Loucy (cell line): ENCODE measurements around the gene TGM2.

Experiments
- H2AFZ ChIP-seq: fragments of 200-600 bp; sonication (generic); 2 replicates; pipeline ENCODE4 v1.6.0; 2016; ENCODE audit warnings: antibody characterized with exemption, mild to moderate bottlenecking, low read length, moderate library complexity
- H3F3A ChIP-seq: fragments of 200-600 bp; 2 replicates; pipeline ENCODE4 v1.6.0; 2016; ENCODE audit warnings: antibody characterized with exemption, low read depth, mild to moderate bottlenecking
- H3K27me3 ChIP-seq: fragments of 200-600 bp; sonication (generic); 2 replicates; pipeline ENCODE4 v1.6.1; 2014; ENCODE audit warnings: low read length, mild to moderate bottlenecking; ENCODE audit not compliant: insufficient read depth, poor library complexity, severe bottlenecking
- H3K36me3 ChIP-seq: fragments of 200-600 bp; sonication (generic); 2 replicates; pipeline ENCODE4 v1.6.1; 2016; ENCODE audit warnings: low read length; ENCODE audit not compliant: insufficient read depth
- H3K4me1 ChIP-seq: fragments of 200-600 bp; sonication (generic); 2 replicates; pipeline ENCODE4 v1.5.1; 2014; ENCODE audit warnings: low read length, mild to moderate bottlenecking; ENCODE audit not compliant: insufficient read depth, poor library complexity, severe bottlenecking
- H3K4me2 ChIP-seq: fragments of 200-600 bp; sonication (generic); 2 replicates; pipeline ENCODE4 v1.6.0; 2014; ENCODE audit warnings: antibody characterized with exemption, low read length, low read depth, mild to moderate bottlenecking; ENCODE audit not compliant: poor library complexity, severe bottlenecking
- H3K4me3 ChIP-seq: fragments of 200-600 bp; sonication (generic); 2 replicates; pipeline ENCODE4 v1.5.1; 2014; ENCODE audit warnings: low read length, mild to moderate bottlenecking, mixed read lengths; ENCODE audit not compliant: poor library complexity, severe bottlenecking
- H3K79me2 ChIP-seq: fragments of 200-600 bp; sonication (generic); 2 replicates; pipeline ENCODE4 v1.6.1; 2014; ENCODE audit warnings: low read length; ENCODE audit not compliant: insufficient read depth
- H3K9ac ChIP-seq: fragments of 200-600 bp; sonication (generic); 2 replicates; pipeline ENCODE4 v1.6.0; 2014; ENCODE audit warnings: mild to moderate bottlenecking, low read depth, low read length, moderate library complexity; ENCODE audit not compliant: poor library complexity, severe bottlenecking
- H3K9me2 ChIP-seq: fragments of 200-600 bp; sonication (generic); replicated peaks from 2 replicates; pipeline ENCODE4 v1.6.1; 2016; ENCODE audit warnings: low read depth, low read length, mixed read lengths
- H3K9me3 ChIP-seq: fragments of 200-600 bp; sonication (generic); 2 replicates; pipeline ENCODE4 v1.6.1; 2014; ENCODE audit warnings: mild to moderate bottlenecking, antibody characterized with exemption, low read length, low read depth; ENCODE audit not compliant: insufficient read depth
- H4K20me1 ChIP-seq: fragments of 200-600 bp; sonication (generic); 2 replicates; pipeline ENCODE4 v1.6.0; 2014; ENCODE audit warnings: antibody characterized with exemption, low read length, mild to moderate bottlenecking; ENCODE audit not compliant: insufficient read depth, poor library complexity, severe bottlenecking
- CTCF ChIP-seq: fragments of 200-600 bp; sonication (generic); conservative IDR thresholded peaks from 2 replicates; pipeline ENCODE4 v1.5.1; 2014; ENCODE audit warnings: mild to moderate bottlenecking, antibody characterized with exemption, low read length
- EZH2phosphoT487 ChIP-seq: fragments of 200-600 bp; IDR thresholded peaks from 2 replicates; pipeline ENCODE4 v1.6.1; 2018; ENCODE audit warnings: antibody characterized with exemption, mild to moderate bottlenecking, moderate library complexity, borderline replicate concordance

Gene TGM2

GRCh38 chr20:38198238-38198861, 33.3 kb upstream of the TGM2 start:
- Histone ChIP-seq H2AFZ (no peak overlapping the region), H3K4me3 (no peak overlapping the region), H3K27me3 (no peaks in the 10 kb centered on the region), H3K9me2 (no peaks in the 10 kb centered on the region), H3K36me3 (no peaks in the 10 kb centered on the region), H3K9ac (no peak overlapping the region), H3K4me2 (no peak overlapping the region), H4K20me1 (no peaks in the 10 kb centered on the region), H3K4me1 (no peaks in the 10 kb centered on the region), H3K9me3 (no peaks in the 10 kb centered on the region), H3K79me2 (no peaks in the 10 kb centered on the region), H3F3A (no peaks in the 10 kb centered on the region)
- no peak for TF ChIP-seq CTCF
- no peak for TF ChIP-seq EZH2phosphoT487

- TF ChIP-seq EZH2phosphoT487 (no peak), CTCF (no peak)
- H3K4me3 ChIP-seq: no peak overlapping the region
Measured at GRCh38 chr20:38197619-38198018, 32.5 kb upstream of the TGM2 start.

GRCh38 chr20:38197217-38197616, 32.1 kb upstream of the TGM2 start:
- H3K9ac ChIP-seq: no peak overlapping the region
- no peaks in the 10 kb centered on the region for H3K27me3 ChIP-seq
- no peak overlapping the region for H2AFZ ChIP-seq
- TF ChIP-seq CTCF (no peak), EZH2phosphoT487 (no peak)
- H3K79me2 ChIP-seq: no peaks in the 10 kb centered on the region
- no peaks in the 10 kb centered on the region for H3F3A ChIP-seq
- H3K4me3 ChIP-seq: no peak overlapping the region
- no peaks in the 10 kb centered on the region for H3K4me1 ChIP-seq
- H3K9me2 ChIP-seq: no peaks in the 10 kb centered on the region
- no peaks in the 10 kb centered on the region for H3K9me3 ChIP-seq
- H3K4me2 ChIP-seq: no peak overlapping the region
- H3K36me3 ChIP-seq: no peaks in the 10 kb centered on the region
- H4K20me1 ChIP-seq: no peaks in the 10 kb centered on the region

More at GRCh38 chr20:38197619-38198018, 32.5 kb upstream of the TGM2 start:
- no peaks in the 10 kb centered on the region for H4K20me1 ChIP-seq
- no peaks in the 10 kb centered on the region for H3K9me3 ChIP-seq
- H3K4me1 ChIP-seq: no peaks in the 10 kb centered on the region
- H3K4me2 ChIP-seq: no peak overlapping the region
- H2AFZ ChIP-seq: no peak overlapping the region
- no peaks in the 10 kb centered on the region for H3F3A ChIP-seq
- no peak overlapping the region for H3K9ac ChIP-seq
- no peaks in the 10 kb centered on the region for H3K27me3 ChIP-seq
- H3K79me2 ChIP-seq: no peaks in the 10 kb centered on the region
- H3K9me2 ChIP-seq: no peaks in the 10 kb centered on the region
- no peaks in the 10 kb centered on the region for H3K36me3 ChIP-seq
